BJ (cell line): ENCODE measurements around the gene KRABD2.

Experiments
- CTCF ChIA-PET: fragments of 350-600 bp; formaldehyde crosslinking; extraction: SDS; loops from one replicate; lab custom pipeline; 2021; ENCODE audit warnings: antibody characterized with exemption, inconsistent platforms; lab: Yijun Ruan, JAX
- POLR2A ChIA-PET: fragments of 300-600 bp; sonication (Branson Sonifier 250); formaldehyde crosslinking; extraction: SDS; loops from one replicate; lab custom pipeline; 2021; ENCODE audit warnings: antibody characterized with exemption; lab: Charles Lee
- DNase-seq: peaks from one replicate; pipeline ENCODE4 v3.0.0-alpha.2; 2011; ENCODE audit warnings: low read depth
- H3K27me3 ChIP-seq: 2 replicates; pipeline ENCODE4 v1.6.0; 2011; ENCODE audit warnings: low read length; ENCODE audit not compliant: control insufficient read depth, insufficient read depth
- H3K36me3 ChIP-seq: 2 replicates; pipeline ENCODE4 v1.5.1; 2011; ENCODE audit warnings: low read length; ENCODE audit not compliant: control insufficient read depth, insufficient read depth
- H3K4me3 ChIP-seq: 2 replicates; pipeline ENCODE4 v1.5.1; 2011; ENCODE audit warnings: low read depth, mild to moderate bottlenecking, control low read depth, low read length
- TF ChIP-seq, protein P1 (sequence below): IDR thresholded peaks from 2 replicates; pipeline ENCODE4 v1.5.1; 2011; ENCODE audit warnings: low read depth, mild to moderate bottlenecking, control low read depth, inconsistent platforms, low read length, moderate library complexity; ENCODE audit not compliant: insufficient read depth

Gene KRABD2

DNA sequence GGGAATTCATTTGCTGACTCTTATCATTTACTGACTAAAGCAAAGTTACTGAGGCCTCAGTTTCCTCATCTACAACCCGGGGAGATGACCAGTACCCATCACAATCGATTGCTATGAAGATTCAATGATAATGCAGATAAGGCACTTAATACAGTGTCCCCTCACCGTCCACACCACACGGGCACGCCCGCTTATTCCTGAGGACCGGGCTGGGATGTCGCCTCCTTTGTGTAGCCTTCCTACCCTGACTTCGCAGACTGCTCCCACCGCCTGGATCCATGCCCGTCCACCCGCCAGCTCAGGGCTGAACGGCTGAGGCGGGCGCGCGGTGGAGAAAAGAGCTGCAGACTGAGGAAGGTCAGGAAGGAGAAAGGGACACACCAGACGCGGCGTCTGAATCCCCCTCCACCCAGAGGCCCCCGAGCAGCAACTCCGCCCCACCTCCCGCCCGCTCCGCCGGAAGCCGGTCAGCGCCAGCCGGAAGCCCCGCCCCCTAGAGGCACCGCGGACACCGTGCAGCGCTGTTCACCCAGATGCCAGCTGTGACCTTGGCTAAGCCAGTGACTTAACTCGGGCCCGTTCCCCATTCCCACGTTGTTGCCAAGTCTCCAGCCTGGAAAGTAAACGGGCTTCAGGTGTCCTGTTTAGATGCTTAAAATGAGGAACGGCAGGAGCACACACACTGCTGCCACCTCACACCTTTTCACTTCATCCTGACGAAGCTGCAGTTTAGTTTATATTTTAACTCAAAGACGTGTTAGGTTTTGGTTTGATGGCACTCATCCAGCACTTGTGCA is at the start of gene KRABD2:
Gene KRABD2, minus strand, starts transcription at position 434 of the 797 bp plus-strand sequence.
- H3K27me3 ChIP-seq: no peaks in the 10 kb centered on the region
- peak; percentile 34 for DNase-seq
- H3K4me3 ChIP-seq: peak within 1 kb of the TSS; percentile 84
- H3K36me3 ChIP-seq: peaks cover 14% of the 10 kb centered on the region
- TF ChIP-seq, protein P1, sequence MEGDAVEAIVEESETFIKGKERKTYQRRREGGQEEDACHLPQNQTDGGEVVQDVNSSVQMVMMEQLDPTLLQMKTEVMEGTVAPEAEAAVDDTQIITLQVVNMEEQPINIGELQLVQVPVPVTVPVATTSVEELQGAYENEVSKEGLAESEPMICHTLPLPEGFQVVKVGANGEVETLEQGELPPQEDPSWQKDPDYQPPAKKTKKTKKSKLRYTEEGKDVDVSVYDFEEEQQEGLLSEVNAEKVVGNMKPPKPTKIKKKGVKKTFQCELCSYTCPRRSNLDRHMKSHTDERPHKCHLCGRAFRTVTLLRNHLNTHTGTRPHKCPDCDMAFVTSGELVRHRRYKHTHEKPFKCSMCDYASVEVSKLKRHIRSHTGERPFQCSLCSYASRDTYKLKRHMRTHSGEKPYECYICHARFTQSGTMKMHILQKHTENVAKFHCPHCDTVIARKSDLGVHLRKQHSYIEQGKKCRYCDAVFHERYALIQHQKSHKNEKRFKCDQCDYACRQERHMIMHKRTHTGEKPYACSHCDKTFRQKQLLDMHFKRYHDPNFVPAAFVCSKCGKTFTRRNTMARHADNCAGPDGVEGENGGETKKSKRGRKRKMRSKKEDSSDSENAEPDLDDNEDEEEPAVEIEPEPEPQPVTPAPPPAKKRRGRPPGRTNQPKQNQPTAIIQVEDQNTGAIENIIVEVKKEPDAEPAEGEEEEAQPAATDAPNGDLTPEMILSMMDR: peak; percentile 77
- POLR2A ChIA-PET: no interaction called here
- CTCF ChIA-PET: interaction anchor here (0.8 to 2.4 kb wide), 8 partner anchors 10 to 319 kb away, joined by 3 to 7 read pairs (median 5); no protein-coding TSS in a partner anchor

DNA sequence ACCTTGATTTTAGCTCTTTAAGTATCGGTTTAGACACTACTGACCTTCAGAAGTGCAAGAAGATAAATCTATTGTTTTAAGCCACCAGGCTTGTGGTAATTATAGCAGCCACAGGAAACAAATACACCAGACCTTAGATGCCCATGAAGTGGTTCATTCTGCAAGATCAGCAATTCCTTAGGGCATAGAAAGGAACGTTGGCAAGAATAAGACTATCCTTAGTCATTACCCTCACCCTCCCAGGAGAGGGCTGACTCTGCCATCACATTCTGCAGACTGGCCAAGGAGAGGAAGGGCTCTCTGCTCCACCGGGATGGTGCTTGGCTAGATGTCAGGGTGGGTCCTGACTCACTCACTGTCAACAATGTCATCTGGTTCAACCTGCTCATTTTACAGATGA is 45.1 kb upstream of the KRABD2 start:
- ChIA-PET CTCF (interaction anchor here (1.0 to 2.5 kb wide), 4 partner anchors 10 to 364 kb away, joined by 3 to 16 read pairs (median 5); no protein-coding TSS in a partner anchor), POLR2A (no interaction called here)
- Histone ChIP-seq H3K4me3 (no peak overlapping the region), H3K27me3 (peaks cover 6% of the 10 kb centered on the region), H3K36me3 (no peaks in the 10 kb centered on the region)
- DNase-seq: no peak
- TF ChIP-seq, protein P1: no peak

DNA sequence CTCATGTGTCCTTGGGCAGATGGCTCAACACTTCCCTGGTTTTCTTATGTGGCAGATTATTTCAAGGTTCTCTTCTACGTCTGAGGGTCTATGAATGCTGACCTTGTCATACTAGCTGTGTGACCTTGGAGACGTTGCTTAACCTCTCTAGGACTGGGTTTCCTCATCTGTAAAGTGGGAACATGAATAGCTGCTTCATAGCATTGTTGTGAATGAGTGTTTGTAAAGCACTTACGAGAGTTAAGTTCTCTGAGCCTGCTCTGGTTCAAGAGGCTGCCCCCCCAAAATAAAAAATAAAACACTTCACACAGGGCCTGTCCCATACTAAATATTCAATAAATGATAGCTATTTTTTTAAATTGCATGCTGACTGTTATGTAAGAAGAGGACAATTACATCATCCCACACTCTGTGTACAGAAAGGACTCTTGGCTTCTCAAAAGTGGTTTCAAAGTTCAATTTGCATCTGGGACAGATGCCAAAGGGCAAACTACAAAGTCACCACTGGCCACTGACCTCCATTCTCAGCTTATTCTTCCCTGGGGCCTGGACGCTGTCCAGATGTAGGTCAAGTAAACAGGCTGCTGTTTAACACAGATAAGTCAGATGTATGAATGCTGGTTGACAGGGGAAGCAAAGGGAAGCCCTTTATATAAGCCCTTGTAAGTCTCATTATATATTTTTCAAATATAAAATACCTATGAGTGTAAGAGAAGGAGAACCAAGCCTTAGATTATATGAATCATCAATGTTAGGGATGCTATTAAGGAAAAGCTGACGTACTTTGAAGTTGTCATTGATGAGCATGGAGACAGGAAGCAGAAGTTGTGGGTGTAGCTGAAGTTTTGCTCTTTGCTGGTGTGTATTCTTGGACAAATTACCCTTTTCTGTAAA is 43.8 kb upstream of the KRABD2 start:
- ChIA-PET POLR2A (no interaction called here), CTCF (interaction anchor here (0.6 to 2.5 kb wide), 5 partner anchors 9 to 475 kb away, joined by 3 to 16 read pairs (median 4); no protein-coding TSS in a partner anchor)
- Histone ChIP-seq H3K27me3 (peaks cover 6% of the 10 kb centered on the region), H3K36me3 (no peaks in the 10 kb centered on the region), H3K4me3 (no peak overlapping the region)
- TF ChIP-seq, protein P1: no peak
- no peak for DNase-seq

DNA sequence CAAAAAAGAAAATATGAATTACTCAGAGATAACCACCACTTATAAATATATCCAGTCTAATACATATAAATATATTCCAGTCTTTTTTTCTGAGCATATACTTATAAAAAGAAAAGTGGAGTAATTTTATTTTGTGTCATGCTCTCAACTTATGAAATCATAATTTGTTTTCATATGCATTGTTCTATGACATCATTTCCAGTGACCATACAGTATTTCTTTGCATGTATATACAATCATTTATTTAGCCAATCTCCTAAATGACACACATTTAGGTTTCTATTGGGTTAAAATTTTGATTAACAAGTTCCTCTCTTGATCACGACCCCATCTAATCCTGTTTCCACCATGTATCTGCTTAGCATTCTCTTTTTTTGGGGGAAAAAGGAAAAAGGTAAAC is 42.8 kb upstream of the KRABD2 start:
- no peak for DNase-seq
- H3K36me3 ChIP-seq: no peaks in the 10 kb centered on the region
- CTCF ChIA-PET: interaction anchor here (2.5 kb wide), 1 partner anchor 9 kb away, joined by 16 read pairs; no protein-coding TSS in a partner anchor
- POLR2A ChIA-PET: no interaction called here
- no peak overlapping the region for H3K4me3 ChIP-seq
- TF ChIP-seq, protein P1: no peak
- peaks cover 6% of the 10 kb centered on the region for H3K27me3 ChIP-seq
